GM21526 (cell line): Measurements from ENCODE around the gene ACAN.

ENCODE experiments used
- ATAC-seq: cut with Tn5 transposase; IDR thresholded peaks from one replicate; pipeline ENCODE4 v1.9.1; 2021; ENCODE audit warnings: moderate library complexity; ENCODE audit not compliant: unreplicated experiment, low FRiP score

ACAN gene

DNA sequence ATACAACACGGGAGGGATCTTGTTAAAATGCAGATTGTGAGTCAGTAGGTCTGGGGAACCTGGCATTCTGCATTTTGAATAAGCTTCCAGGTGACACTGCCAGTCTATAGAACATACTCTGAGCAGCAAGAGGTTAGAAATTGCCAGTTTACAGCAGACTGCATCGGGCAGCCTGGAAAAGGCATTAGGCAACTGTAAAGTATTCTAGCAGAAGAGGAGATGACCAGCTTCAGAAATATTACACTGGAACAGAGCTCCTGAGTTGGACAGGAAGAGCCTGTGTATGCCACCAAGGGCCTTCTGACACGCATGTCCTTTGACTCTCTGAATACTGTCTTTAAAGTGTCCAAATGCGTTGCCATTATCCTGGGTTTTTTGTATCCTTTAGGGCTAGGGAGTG lies 2.5 kb upstream of the ACAN start:
- ATAC-seq = no peak

GRCh38 chr15:88802250-88802990 lies 816 bp upstream of the ACAN start:
- ATAC-seq = no peak

GRCh38 chr15:88802991-88803240 lies 320 bp upstream of the ACAN start:
- ATAC-seq = no peak

GRCh38 chr15:88803920-88804247 lies 648 bp downstream of the ACAN start:
- ATAC-seq = no peak

GRCh38 chr15:88804257-88804656 lies 1.0 kb downstream of the ACAN start:
- no peak for ATAC-seq

DNA sequence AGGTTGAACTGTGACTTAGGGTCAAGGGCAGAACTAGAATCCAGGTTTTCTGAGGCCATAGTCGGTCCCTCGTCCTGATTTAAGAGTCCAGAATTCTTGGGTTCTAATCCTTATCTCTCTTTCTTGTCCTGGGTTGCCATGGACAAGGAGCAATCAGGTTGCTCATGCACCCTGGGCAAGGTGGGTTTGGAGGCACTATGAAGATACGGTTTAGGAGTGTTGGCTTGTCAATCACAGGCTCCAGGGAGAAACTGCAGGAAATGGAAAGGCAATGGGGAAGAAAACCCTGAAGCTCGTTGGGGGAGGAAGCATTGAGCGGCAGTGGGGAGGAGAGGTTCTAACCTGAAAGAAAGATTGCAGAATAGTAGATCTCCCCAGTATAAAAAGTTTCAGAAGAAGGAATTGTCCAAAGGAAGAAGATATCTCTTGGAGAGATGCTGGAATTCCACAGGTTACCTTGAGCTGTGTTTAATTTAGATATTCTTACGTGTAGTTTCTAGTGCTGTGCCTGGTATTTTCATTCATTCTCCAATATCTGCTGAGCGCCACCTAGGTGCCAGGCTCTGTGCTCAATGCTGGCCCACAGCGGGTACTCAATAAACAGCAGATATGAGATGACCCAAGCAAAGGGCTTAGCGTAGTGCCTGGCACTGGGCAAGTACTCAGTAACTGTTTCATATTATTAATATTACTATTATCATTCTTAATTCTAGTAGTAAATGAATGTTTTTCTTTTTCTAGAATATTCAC lies 2.0 kb downstream of the ACAN start:
- ATAC-seq = no peak

GRCh38 chr15:88810446-88810845 lies 7.2 kb downstream of the ACAN start:
- no peak for ATAC-seq

DNA sequence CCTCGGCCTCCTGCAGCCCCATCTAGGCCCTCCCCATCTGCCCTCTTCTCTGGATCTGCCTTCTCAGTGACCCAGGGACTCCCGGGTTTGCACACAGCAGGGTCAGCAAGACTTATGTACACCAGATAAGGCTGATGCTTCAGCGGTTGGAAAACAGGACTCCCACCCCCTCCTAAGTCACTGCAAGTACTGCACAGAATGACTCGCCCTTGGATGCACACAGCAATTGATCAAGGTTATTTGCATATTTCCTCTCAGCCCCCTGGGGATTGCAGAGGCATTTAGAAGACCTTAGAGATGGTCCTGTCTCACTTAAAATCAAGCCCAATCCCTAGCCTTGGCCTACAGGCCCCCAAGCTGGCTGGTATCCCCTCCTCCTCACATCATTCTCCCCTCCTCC lies 8.9 kb downstream of the ACAN start:
- no peak for ATAC-seq

- ATAC-seq = no peak
Observed at GRCh38 chr15:88813960-88814359, 10.7 kb downstream of the ACAN start.

DNA sequence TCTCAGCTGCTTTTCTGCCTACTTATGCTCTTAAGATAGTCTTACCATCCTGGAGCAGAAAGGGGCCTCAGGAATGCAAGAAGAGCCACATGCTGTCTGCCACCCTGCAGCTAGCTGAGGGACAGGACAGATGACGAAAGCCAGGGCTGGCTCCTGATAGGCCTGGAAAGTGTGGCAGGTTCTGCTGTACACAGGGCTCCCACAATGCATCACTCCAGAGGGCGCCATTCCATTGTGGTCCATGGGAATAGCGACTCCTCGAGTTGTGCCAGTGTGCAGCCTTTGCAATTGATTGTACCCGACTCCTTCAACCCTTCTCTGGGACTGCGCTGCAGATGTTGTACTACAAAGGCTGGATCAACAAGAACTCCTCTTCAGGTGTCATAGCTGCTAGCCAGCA lies 11.2 kb downstream of the ACAN start:
- ATAC-seq = no peak

- ATAC-seq = no peak
Observed at GRCh38 chr15:88818920-88819319, 15.7 kb downstream of the ACAN start.

GRCh38 chr15:88821993-88822392 lies 18.8 kb downstream of the ACAN start:
- ATAC-seq = no peak

DNA sequence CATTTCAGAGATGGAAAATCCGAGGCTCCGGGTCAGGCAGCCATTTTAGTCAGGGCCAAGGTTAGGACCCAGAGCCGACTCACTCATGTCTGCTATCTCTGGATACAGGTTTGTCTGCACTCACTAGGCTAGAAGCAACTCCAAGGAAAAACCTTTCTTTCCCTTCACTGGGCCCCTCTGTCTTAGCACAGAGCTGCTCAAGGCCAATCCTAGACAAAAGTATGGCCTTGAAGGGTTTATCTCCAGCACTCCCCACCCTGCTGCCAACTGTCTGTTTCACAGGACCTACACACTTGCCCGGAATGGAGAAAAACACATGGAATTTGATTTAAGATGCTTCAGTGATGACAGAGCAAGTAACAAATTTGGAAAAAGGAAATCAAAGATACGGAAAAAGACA lies 25.6 kb downstream of the ACAN start:
- ATAC-seq = no peak

DNA sequence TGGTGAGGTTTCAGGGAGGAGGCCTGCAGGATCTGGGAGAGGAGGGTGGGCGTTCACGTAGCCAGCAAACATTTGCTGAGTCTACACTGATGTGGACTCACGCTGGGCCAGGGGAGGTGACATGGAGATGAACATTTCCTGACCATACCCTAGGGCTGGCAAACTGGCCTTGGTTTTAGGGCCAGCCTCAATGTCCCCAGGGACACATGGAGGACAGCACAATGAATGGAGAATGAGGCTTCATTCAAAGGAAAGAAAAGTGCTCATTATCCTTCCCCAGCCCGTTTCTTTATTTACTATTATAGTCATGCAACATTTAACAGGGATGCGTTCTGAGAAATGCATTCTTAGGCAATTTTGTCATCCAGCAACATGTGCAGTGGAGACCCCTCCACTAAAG lies 26.8 kb downstream of the ACAN start:
- ATAC-seq = no peak

- ATAC-seq = no peak
Observed at GRCh38 chr15:88832820-88833730, 29.8 kb downstream of the ACAN start.

GRCh38 chr15:88833731-88834100 lies 30.5 kb downstream of the ACAN start:
- no peak for ATAC-seq

GRCh38 chr15:88834211-88834812 lies 31.1 kb downstream of the ACAN start:
- ATAC-seq = no peak

DNA sequence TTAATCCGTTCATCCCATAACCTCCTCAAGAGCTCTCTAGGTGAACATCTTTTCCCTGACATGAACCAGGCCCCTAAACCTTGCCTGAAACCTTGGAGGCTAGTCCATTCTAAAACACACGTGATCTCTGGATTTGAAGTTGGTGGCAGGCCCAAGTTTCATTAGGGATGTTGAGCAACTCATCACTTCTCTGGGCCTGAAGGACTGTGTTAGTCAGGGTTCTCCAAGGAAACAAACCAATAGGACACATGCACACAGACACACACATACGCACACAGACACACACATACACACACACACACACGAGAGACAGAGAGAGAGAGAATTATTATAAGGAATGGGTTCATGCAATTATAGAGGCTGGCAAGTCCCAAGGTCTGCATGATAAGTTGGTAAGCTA lies 31.9 kb downstream of the ACAN start:
- ATAC-seq = no peak

- ATAC-seq = no peak
Observed at GRCh38 chr15:88835646-88836045, 32.4 kb downstream of the ACAN start.

- no peak for ATAC-seq
Observed at GRCh38 chr15:88838667-88839066, 35.4 kb downstream of the ACAN start.

- no peak for ATAC-seq
Observed at GRCh38 chr15:88839146-88839545, 35.9 kb downstream of the ACAN start.
